Measurements from ENCODE around the gene CHMP6. TPM values are rescaled to one million over a fixed set of nuclear protein-coding genes. Genes with fewer than 3 reads are reported as not detected.

CHMP6 gene
- polyA plus RNA-seq, 3 donors from 2014 or later: 67.7 to 71.4 (median 70.2) TPM

GRCh38 chr17:80998748-80999535, 7.3 kb downstream of the CHMP6 start:
- Mint-ChIP-seq H3K4me1 (peaks cover 17 to 36% of the 10 kb centered on the region in 2 donors), H3K27ac (peak overlapping the region; percentile 34 to 91 (median 77)), H3K9me3 (no peaks in the 10 kb centered on the region), H3K36me3 (peaks cover 0 to 10% (median 0%) of the 10 kb centered on the region in 3 donors), H3K4me3 (peak overlapping the region in 4 of 5 donors; percentile 2 to 59 (median 46)), H3K27me3 (ENCODE audit: low read depth in 3 of 3) (peaks cover 4 to 9% (median 8%) of the 10 kb centered on the region in 3 donors)
- DNase-seq: no peak

GRCh38 chr17:80999536-81000333, 8.1 kb downstream of the CHMP6 start:
- Mint-ChIP-seq H3K4me3 (no peak overlapping the region), H3K9me3 (peaks cover 0 to 2% (median 0%) of the 10 kb centered on the region in 6 donors), H3K27ac (peak overlapping the region in 1 of 6 donors; percentile 44), H3K27me3 (ENCODE audit: low read depth in 3 of 3) (peaks cover 6 to 12% (median 11%) of the 10 kb centered on the region in 3 donors), H3K4me1 (peaks cover 21 to 35% of the 10 kb centered on the region in 2 donors), H3K36me3 (peaks cover 0 to 10% (median 0%) of the 10 kb centered on the region in 3 donors)
- no peak for DNase-seq

- Mint-ChIP-seq H3K27me3 (ENCODE audit: low read depth in 3 of 3) (peaks cover 9 to 15% (median 12%) of the 10 kb centered on the region in 3 donors), H3K27ac (no peak overlapping the region), H3K4me1 (peaks cover 24 to 38% of the 10 kb centered on the region in 2 donors), H3K9me3 (peaks cover 0 to 2% (median 0%) of the 10 kb centered on the region in 6 donors), H3K4me3 (no peak overlapping the region), H3K36me3 (peaks cover 0 to 10% (median 0%) of the 10 kb centered on the region in 3 donors)
- no peak for DNase-seq
Observed at GRCh38 chr17:81000334-81000630, 8.6 kb downstream of the CHMP6 start.

GRCh38 chr17:81000631-81001357, 9.2 kb downstream of the CHMP6 start:
- Mint-ChIP-seq H3K4me3 (no peak overlapping the region), H3K27me3 (ENCODE audit: low read depth in 3 of 3) (peaks cover 9 to 15% (median 12%) of the 10 kb centered on the region in 3 donors), H3K27ac (no peak overlapping the region), H3K9me3 (peaks cover 0 to 2% (median 0%) of the 10 kb centered on the region in 6 donors), H3K4me1 (peaks cover 24 to 37% of the 10 kb centered on the region in 2 donors), H3K36me3 (peaks cover 0 to 7% (median 0%) of the 10 kb centered on the region in 3 donors)
- DNase-seq: no peak

DNA sequence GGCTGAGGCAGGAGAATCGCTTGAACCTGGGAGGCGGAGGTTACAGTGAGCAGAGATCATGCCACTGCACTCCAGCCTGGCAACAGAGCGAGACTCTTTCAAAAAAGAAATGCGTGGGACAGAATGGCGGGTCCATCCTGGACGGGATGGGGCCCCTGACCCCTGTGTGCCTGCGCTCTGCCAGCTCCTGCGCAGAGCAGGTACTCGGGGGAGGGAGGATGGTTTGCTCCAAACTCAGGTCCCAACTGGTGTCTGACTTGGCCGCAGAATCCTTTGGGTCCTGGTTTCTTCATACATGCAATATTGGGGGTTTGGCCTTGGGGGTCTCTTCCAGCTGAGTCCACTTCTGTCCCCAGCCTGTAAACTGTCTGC, 10.4 kb downstream of the CHMP6 start:
- Mint-ChIP-seq H3K4me3 (peak overlapping the region in 1 of 5 donors; percentile 6), H3K27ac (no peak overlapping the region), H3K27me3 (ENCODE audit: low read depth in 3 of 3) (peaks cover 9 to 15% (median 13%) of the 10 kb centered on the region in 3 donors), H3K36me3 (peaks cover 0 to 4% (median 0%) of the 10 kb centered on the region in 3 donors), H3K9me3 (peaks cover 0 to 2% (median 0%) of the 10 kb centered on the region in 6 donors), H3K4me1 (peaks cover 24 to 37% of the 10 kb centered on the region in 2 donors)
- no peak for DNase-seq

DNA sequence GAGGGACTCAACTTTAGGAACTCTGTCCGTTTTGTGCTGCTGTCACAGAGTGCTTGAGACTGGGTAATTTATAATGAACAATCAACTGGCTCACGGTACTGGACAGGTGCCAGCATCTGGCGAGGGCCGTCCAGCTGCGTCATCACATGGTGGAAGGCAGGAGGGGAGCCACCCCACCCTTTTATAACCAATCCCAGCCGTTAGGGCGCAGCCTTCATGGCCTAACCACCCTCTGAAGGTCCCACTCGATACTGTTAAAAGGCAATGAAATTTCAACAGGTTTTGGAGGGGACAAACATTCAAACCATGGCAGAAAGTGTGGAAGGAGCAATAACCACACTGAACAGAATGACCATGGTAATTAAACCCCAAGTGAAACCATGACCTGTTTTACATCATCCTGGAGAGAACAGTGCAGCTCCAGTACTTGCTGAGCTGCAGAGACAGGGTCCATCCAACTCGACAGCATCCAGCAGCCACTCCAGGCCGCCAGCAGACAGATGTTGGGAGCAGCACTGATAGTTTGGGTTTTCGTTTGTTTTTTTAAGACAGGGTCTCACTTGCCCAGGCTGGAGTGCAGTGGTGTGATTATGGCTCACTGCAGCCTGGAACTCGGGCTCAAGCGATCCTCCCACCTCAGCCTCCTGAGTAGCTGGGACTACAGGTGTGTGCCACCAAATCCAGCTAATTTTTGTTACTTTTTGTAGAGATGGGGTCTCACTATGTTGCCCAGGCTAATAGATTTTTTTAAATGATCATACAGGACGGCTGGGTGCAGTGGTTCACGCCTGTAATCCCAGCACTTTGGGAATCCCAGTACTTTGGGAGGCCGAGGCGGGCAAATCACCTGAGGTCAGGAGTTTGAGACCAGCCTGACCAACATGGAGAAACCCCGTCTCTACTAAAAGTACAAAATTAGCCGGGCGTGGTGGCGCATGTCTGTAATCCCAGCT, 11.0 kb downstream of the CHMP6 start:
- Mint-ChIP-seq H3K27me3 (ENCODE audit: low read depth in 3 of 3) (peaks cover 9 to 18% (median 13%) of the 10 kb centered on the region in 3 donors), H3K9me3 (peaks cover 0 to 2% (median 0%) of the 10 kb centered on the region in 6 donors), H3K4me1 (peaks cover 24 to 34% of the 10 kb centered on the region in 2 donors), H3K36me3 (peaks cover 0 to 4% (median 0%) of the 10 kb centered on the region in 3 donors), H3K27ac (peak overlapping the region in 1 of 6 donors; percentile 17), H3K4me3 (peak overlapping the region in 4 of 5 donors; percentile 19 to 70 (median 50))
- DNase-seq: no peak

- Mint-ChIP-seq H3K27ac (no peak overlapping the region), H3K27me3 (ENCODE audit: low read depth in 3 of 3) (peaks cover 9 to 22% (median 13%) of the 10 kb centered on the region in 3 donors), H3K9me3 (peaks cover 0 to 2% (median 0%) of the 10 kb centered on the region in 6 donors), H3K4me3 (peak overlapping the region in 3 of 5 donors; percentile 30 to 70 (median 56)), H3K4me1 (peaks cover 21 to 26% of the 10 kb centered on the region in 2 donors), H3K36me3 (peaks cover 0 to under 1% (median 0%) of the 10 kb centered on the region in 3 donors)
- DNase-seq: no peak
Observed at GRCh38 chr17:81003711-81004475, 12.3 kb downstream of the CHMP6 start.

DNA sequence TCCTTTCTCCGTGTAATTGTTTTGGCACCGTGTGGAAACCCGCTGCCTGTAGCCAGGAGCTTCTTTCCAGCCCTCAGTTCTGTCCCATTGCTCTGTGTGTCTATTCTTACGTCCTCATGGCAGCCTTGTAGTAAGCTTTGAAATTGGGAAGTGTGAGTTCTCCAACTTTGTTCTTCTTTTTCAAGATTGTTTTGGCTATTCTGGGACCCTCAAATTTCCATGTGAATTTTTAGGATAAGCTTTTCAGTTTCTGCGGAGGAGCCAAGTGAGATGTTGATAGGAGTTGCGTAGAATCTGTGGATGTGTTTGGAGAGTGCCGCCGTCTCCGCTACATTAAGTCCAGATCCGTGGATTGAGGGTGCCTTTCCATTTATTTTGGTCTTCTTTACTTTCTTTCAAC, 15.2 kb downstream of the CHMP6 start:
- Mint-ChIP-seq H3K9me3 (peaks cover 0 to 8% (median 6%) of the 10 kb centered on the region in 6 donors), H3K4me1 (peaks cover 19 to 22% of the 10 kb centered on the region in 2 donors), H3K4me3 (no peak overlapping the region), H3K27me3 (ENCODE audit: low read depth in 3 of 3) (peaks cover 9 to 20% (median 9%) of the 10 kb centered on the region in 3 donors), H3K27ac (no peak overlapping the region), H3K36me3 (peaks cover 0 to 7% (median 6%) of the 10 kb centered on the region in 3 donors)
- DNase-seq: no peak

- peaks cover 12 to 13% of the 10 kb centered on the region in 2 donors for H3K4me1 Mint-ChIP-seq
Observed at GRCh38 chr17:81008140-81008539, 16.5 kb downstream of the CHMP6 start.

GRCh38 chr17:81009136-81009535, 17.5 kb downstream of the CHMP6 start:
- peaks cover 5 to 13% (median 7%) of the 10 kb centered on the region in 3 donors for H3K27me3 Mint-ChIP-seq (ENCODE audit: low read depth in 3 of 3)
- H3K4me3 Mint-ChIP-seq: no peak overlapping the region
- peaks cover 0 to 8% (median 6%) of the 10 kb centered on the region in 6 donors for H3K9me3 Mint-ChIP-seq
- peaks cover 0 to 9% (median 6%) of the 10 kb centered on the region in 3 donors for H3K36me3 Mint-ChIP-seq
- no peak for DNase-seq
- H3K27ac Mint-ChIP-seq: no peak overlapping the region
- peaks cover 6 to 8% of the 10 kb centered on the region in 2 donors for H3K4me1 Mint-ChIP-seq

More at GRCh38 chr17:81008140-81008539, 16.5 kb downstream of the CHMP6 start:
- Mint-ChIP-seq H3K36me3 (peaks cover 0 to 9% (median 6%) of the 10 kb centered on the region in 3 donors), H3K4me3 (no peak overlapping the region), H3K27me3 (ENCODE audit: low read depth in 3 of 3) (peaks cover 9 to 17% (median 9%) of the 10 kb centered on the region in 3 donors), H3K9me3 (peaks cover 0 to 8% (median 6%) of the 10 kb centered on the region in 6 donors), H3K27ac (no peak overlapping the region)
- DNase-seq: no peak

DNA sequence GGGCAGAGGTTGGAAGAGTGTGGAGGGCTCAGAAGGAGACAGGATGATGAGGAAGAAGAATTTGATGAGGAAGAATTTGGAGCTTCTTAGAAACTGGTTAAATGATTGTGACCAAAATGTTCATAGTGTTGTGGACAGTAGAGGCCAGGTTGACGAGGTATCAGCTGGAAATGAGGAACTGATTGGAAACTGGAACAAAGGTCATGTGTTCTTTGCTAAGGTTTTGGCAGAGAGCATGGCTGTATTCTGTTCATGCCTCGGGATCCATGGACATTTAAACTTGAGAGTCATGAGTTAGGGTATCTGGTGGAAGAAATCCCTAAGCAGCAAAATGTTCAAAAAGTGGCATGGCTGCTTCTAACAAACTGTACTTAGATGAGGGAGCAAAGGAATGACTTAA, 19.3 kb downstream of the CHMP6 start:
- DNase-seq: no peak
- Mint-ChIP-seq H3K4me1 (peaks cover 1 to 5% of the 10 kb centered on the region in 2 donors), H3K27ac (no peak overlapping the region), H3K4me3 (no peak overlapping the region), H3K27me3 (ENCODE audit: low read depth in 3 of 3) (peaks cover 1 to 7% (median 2%) of the 10 kb centered on the region in 3 donors), H3K36me3 (peaks cover 4 to 9% (median 6%) of the 10 kb centered on the region in 3 donors), H3K9me3 (peaks cover 0 to 8% (median 5%) of the 10 kb centered on the region in 6 donors)

Measured in immature natural killer cell (primary cell).